GM23248 (cell line): Measurements from ENCODE around the gene NTF3.

Experiments used
- EZH2 ChIP-seq: fragments of 200-600 bp; sonication (generic); IDR thresholded peaks from 2 replicates; pipeline ENCODE4 v1.6.1; 2018; ENCODE audit warnings: antibody characterized with exemption, mild to moderate bottlenecking; ENCODE audit not compliant: insufficient read depth, poor library complexity, severe bottlenecking
- EZH2phosphoT487 ChIP-seq: fragments of 200-600 bp; sonication (generic); IDR thresholded peaks from 2 replicates; pipeline ENCODE4 v1.6.1; 2018; ENCODE audit warnings: antibody characterized with exemption, moderate library complexity, mild to moderate bottlenecking, low read depth; ENCODE audit not compliant: insufficient read depth

DNA sequence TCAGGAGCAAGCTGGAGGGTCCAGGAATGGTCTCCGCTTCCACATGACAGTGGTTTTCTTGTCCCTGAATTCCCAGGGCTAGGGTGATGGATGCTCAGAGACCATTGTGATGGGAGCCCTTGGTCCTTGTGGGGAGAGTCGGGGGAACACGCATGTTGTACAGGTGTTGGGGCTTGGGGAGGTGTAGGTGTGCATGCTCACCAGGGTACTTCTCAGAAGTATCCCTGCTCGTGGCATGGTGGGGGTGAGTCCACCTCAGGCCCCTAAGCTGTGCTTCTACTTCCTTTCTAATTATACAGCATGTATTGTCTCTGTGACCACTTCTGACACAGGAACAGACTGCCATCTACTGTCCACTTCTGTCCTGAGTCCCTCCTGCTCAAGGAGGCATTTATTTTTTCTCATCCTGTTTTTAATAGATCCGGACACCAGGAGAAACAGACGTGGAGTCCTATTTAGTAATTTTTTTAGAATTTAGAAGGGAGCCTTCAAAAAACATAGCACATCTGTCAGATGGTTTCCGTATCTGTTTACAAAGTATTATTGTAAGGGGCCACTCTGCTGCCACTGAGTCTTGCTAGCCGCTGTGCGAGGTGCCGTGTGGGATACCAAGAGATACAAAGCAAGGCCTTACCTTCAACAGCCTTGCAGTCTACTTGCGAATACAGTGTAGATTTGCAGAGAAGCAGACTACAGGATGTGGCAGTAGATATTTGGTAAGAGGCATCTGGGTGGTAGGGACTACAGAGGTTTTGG, 10.5 kb downstream of the NTF3 start:
- no peak for TF ChIP-seq EZH2
- TF ChIP-seq EZH2phosphoT487, result no peak
